ENCODE results near the gene PLD2.

DNA sequence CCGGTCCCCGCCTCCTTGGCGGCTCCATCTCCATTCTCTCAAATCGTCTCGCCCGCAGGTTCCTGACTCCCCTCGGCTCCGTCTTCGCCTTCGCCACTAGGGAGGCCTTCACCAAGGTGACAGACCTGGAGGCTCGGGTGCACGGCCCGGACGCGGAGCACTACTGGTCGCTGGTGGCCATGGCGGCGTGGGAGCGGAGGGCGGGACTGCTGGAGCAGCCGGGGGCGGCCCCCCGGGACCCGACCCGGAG, 17.3 kb upstream of the PLD2 start:
- no peak for TF ChIP-seq SUZ12 (IDR thresholded peaks at IDR 0.05)
- TF ChIP-seq BHLHE40 (IDR thresholded peaks at IDR 0.05; ENCODE audit: borderline replicate concordance), result no peak
- no peak for TF ChIP-seq FOXK2 (IDR thresholded peaks at IDR 0.05)
- no peak for TF ChIP-seq LEF1 (IDR thresholded peaks at IDR 0.05; ENCODE audit: borderline replicate concordance)

All from HEK293T (cell line).